Measurements from ENCODE around the gene RAB11FIP5.

GRCh38 chr2:73078457-73079411 lies 34.0 kb downstream of the RAB11FIP5 start:
- TF ChIP-seq EZH2 (IDR thresholded peaks at IDR 0.05; ENCODE audit: low read depth, unreplicated experiment) = no peak
- TF ChIP-seq, protein P1, sequence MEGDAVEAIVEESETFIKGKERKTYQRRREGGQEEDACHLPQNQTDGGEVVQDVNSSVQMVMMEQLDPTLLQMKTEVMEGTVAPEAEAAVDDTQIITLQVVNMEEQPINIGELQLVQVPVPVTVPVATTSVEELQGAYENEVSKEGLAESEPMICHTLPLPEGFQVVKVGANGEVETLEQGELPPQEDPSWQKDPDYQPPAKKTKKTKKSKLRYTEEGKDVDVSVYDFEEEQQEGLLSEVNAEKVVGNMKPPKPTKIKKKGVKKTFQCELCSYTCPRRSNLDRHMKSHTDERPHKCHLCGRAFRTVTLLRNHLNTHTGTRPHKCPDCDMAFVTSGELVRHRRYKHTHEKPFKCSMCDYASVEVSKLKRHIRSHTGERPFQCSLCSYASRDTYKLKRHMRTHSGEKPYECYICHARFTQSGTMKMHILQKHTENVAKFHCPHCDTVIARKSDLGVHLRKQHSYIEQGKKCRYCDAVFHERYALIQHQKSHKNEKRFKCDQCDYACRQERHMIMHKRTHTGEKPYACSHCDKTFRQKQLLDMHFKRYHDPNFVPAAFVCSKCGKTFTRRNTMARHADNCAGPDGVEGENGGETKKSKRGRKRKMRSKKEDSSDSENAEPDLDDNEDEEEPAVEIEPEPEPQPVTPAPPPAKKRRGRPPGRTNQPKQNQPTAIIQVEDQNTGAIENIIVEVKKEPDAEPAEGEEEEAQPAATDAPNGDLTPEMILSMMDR (conservative IDR thresholded peaks at IDR 0.05; ENCODE audit: low read depth in 2 of 2) = no peak
